CD4-positive, alpha-beta T cell treated with Interleukin-4 for 4 hours (primary cell): ENCODE data around the gene PNKD.

ENCODE experiments used
- DNase-seq: peaks from one replicate; pipeline ENCODE4 v3.0.0-alpha.2; 2020

Gene PNKD

DNA sequence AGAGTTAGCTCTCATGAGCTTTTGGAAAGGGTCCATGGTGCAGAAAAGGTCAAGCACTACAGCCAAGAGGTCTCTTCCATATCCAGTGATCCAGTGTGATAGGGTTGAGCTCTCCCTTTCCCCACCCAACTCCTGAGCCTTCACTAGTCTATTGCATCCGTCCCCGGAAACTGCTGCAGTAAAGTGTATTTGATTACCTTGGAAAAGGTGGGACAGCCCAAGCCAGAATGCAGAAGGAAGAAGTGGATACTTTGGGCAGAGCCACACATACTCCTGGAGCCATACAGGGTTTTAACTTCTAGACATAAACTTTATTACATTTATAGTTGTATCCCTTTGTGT, 3.6 kb downstream of the PNKD start:
- no peak for DNase-seq

DNA sequence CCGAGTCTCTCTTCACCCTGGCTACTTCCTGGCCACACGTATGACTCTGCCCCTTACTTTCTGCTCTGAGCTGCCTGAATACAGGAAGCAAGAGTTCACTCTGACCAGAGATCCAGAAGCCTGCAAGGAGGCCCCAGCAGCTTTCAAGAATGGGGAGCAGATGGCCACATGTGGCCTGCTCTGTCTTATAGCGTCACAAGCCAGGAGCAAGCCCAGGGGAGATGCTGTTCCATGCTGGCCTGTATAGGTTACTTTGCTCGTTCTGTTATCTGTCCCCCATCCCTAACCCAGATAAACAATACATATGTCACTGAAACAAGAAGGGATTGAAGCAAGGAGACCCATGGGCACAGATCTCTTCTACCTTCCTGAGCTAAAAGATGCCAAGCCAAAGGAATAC, 4.3 kb downstream of the PNKD start:
- DNase-seq, result no peak

GRCh38 chr2:218275371-218276072, 5.2 kb downstream of the PNKD start:
- DNase-seq, result no peak

DNA sequence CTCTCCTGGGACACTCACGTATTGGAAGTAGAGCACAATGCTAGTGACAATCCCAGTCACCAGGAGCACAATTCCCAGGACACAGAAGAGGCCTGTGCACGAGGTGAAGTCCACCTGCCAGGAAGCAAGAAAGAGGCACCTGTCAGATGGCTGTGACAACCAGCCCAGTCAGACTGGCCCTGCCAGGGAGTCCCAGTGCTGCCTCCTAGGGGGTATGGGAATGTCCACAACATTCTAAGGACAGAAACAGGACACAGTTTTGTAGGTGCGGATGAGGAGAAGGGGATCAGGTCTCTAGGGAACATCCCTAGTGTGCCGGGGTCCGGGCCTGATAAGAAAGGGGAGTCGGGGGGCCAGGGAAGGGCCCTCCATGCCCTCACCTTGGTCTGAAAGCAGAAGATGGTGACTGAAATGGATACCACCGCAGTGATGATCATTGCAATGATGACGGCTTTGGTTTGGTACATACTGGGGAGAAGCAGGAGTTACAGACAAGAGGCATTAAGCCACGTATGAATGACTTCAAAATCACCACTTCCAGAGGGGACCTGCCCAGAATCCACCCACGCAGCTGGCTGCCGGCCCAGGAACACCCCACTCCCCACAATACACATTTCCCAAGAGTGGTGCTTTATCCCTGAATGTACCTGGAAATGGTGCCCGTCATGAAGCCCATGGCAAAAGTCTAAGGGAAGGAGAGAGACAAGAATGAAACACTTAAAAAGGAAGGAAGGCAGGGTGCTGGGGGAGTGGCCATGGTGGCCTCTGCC, 6.9 kb downstream of the PNKD start:
- no peak for DNase-seq

GRCh38 chr2:218277921-218278320, 7.6 kb downstream of the PNKD start:
- DNase-seq, result no peak

- DNase-seq, result no peak
Measured at GRCh38 chr2:218278531-218279360, 8.4 kb downstream of the PNKD start.

- DNase-seq, result no peak
Measured at GRCh38 chr2:218280260-218280870, 10.0 kb downstream of the PNKD start.

DNA sequence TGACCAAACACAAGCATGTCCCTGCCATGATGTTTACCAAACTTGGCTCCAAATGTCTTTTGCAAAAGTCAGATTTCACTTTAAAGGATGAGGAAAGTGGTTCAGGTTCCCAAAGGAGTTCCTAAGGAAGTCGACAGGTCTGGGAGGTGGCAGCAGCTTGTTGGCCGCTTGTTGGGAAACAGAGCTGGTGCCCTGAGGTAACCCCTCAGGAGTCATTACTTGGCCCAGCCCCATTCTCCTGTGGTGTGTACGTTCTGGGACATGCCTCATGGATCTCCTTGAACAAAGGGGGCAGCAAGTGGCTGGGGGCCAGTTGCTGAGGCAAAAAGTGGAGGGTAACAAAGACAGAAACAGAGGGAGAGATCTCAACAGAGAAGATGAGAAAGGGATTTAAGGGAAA, 11.1 kb downstream of the PNKD start:
- DNase-seq, result no peak

DNA sequence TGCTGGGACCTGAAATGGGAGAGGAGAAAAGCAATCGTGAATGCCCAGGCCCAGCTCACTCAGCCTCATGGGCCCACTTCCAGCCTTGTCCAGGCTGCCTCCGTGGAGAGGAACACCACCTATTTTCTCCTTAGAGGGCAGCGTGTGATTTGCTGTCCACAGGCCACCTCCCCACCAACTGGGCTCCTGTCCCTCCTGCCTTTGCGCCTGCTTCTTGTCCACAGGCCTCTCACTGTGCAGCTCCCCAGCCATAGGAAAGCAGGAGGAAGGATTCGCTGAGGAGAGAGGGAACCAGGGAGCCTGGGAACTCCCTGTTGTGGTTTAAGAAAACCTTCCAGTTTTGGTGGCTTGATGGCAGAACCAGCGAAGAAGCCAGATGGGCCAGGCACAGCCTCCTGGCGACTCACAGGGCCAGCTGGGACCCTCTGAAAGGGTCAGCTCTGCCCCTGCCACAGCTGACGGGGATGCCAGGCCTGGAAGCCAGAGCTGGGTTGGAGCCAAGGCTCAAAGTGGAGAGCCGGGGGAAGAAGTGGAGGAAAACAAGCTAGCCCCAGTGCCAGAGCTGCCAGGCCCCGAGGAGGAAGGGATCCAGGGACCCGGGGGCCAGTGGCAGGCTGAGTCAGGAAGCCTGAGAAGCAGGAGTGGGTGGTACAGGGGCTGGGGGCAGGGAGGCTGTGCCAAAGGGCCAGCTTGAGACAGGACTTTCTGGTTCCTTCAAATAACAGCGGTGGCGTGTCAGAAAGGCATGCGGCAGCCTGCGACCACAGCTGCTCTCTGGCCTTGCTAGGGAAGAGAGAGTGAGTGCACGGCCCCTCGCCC, 12.1 kb downstream of the PNKD start:
- DNase-seq, result no peak

- DNase-seq, result peak; percentile 72
Measured at GRCh38 chr2:218284106-218284811, 13.9 kb downstream of the PNKD start.

DNA sequence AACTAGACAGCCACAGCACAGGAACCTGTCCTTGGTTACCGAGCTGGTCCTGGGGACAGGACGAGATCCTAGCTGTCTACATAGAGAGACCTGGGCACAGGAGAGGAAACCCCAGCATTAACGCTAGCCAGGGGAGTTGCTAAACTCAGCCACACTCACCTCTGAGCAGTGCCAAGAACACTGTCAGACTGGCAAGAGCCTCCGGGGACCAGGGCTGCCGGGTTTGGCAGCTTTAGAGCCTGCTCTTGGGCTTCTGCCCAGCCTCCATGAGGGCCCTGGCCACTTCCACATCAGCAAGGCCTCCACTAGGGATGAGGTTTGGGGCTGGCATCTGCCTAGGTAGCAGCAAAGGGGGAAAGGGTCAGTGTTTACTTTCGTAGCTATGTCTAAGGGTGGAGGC, 15.3 kb downstream of the PNKD start:
- no peak for DNase-seq

DNA sequence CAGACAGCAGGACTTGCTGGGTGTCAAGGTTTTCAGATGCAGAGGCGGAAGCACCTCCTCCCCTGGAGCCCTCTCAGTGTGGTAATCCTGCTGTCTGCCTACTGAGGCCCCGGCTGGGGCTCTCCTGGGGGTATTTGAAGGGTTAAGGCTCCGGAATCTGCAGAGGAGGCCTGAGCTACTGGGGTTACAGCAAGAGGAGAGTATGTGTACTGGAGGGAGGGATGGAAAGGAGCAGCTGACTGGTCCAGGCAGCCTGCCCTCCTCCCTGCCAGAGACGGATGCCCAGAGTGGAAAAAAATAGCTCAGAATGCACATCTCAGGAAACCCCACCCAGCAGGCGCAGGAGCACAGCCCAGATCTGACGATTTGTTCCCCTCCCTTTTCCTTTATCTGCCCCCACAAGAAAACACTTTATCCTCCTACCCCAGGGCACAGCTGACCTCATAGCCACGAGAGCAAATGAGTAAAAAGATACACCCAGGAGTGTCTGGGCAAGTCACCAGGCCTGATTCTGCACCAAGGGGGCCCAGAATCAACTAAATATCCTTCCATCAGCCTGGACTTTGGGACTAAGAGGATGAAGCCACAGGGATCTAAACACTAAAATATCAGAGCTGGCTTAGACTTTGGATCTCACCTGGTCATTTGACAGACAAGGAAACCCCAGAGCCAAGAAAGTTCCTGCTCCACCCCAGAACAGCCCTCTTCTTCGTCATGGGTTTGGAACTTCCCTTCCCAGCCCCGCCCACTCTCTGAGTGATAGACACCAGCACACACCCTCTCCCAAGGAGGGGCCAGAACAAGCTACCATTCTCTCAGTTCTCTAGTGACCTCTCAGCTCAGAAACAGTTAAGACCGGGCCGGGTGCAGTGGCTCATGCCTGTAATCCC, 16.5 kb downstream of the PNKD start:
- DNase-seq, result peak; percentile 91

DNA sequence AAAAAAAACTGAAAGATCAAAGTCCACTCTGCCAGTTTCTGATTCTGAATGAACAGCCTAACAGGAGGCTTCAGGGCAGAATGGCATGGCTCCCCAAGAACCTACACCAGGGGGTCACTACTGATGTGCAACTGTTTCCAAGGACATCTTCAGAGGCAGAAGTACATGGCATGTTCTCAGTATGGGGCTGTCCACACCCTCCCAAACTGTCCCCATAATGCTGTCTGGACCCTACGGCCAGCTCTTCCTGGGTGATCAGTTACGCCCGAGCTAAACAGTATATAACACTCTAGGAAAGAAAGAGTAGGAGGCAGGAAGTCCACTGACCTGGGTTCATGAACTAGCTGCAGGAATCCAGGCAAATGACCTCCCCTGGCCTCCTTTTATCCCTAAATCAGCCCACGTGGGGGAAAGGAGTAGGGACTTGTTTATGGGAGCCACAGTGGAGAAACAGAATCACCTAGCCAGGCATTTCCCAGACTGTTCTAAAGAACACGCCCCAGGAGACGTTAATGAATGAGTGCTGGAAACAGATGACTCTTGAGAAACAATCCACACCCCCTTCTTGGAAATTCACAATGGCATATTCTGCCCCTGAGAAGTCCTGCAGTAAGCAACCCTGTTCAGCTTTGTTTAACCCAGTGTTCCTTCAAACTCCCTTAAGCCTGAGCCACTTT, 19.5 kb downstream of the PNKD start:
- DNase-seq, result no peak

DNA sequence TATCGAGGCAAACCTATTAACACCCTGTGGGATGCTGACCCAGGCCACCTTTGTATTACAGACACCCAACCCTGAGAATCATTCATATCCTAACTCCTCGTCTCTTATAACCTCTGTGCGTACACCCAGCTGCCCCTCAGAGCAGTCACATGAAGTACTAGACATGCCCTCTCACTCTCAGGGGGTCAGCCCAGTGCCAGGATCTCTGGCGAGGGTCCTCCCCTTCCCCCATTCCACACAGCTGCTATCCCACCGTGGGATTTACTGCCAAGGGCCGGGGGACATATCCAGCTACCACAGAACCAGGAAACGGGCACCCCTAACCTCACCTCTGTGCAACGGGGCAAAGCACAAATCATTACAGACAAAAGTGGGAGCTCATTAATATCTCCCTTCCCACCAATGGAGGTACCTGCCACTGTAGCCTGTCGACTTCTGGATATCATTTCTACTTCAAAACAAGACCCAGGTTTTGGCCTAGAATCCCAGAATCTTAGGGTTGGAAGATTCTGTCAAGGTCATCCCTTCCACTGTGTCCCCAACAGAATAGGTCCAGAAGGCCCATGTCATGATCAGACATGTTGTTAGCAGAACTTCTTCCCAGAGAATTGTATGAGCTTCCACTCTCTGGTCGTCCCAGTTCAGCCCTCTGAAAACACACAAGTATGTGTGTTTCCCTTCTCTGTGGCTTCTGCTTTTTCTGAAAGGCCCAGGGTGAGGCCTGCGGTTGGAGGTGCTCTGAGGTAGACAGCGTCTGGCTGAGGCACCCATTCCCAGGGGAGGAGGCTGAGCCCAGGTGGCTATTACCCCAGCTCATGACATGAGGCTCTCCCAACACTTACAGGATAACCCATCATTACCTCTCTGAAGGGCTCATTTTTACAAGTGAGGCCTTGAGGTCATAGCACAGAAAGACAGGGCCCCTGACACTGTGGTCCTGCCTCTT, 20.3 kb downstream of the PNKD start:
- DNase-seq, result peak; percentile 69

DNA sequence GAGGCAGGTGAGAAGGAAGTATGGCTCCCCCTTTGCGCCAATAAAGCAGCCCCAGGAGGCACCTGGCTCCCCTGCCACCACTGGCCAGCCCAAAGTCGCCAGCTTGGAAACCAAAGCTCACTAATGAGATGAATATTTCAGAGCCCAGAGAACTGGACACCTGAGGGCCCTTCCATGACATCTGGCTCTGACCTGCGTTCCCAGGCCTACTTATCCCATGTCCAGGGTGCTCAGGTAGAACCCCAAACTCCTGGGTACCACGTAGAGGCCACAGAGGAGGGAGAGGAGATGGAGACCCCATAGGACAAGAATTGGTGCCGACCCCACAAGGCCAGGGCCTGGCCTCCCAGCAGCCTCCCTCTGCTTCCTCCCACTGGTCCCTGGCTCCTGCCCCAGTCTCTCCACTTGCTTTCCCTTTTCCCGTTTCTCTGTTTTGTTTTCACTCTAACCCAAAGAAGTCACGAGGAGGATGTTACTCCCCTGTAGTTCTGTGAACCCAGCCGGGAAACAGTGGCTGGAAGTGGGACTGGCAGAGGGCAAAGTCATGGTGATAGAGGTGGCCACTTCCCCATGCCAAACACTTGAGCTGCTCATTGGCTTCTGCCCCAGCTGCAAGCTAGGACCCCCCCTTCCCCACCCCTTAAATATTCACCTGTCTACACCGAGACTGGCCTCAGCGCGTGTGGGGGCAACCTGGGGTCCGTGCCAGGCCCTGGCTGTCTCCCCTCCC, 21.2 kb downstream of the PNKD start:
- no peak for DNase-seq

GRCh38 chr2:218292048-218293014, 22.0 kb downstream of the PNKD start, which contains the start of gene TMBIM1:
Gene TMBIM1 (minus strand): TSS chr2:218292503. CDS start chr2:218282141, 10,362 bp downstream.
- DNase-seq, result peak; percentile 78
